OCI-LY7 (cell line): ENCODE measurements around the gene ARHGAP35.
"Not testable (repeated sequence)": the region's sequence is repeated elsewhere in the genome, so short reads cannot be mapped to it uniquely, and the experiment has no call there.

Source experiments
- CTCF ChIP-seq: fragments of 200-600 bp; sonication (generic); conservative IDR thresholded peaks from 2 replicates; pipeline ENCODE4 v1.5.1; 2014; ENCODE audit warnings: mild to moderate bottlenecking, antibody characterized with exemption, low read length, moderate library complexity, mixed read lengths
- EZH2phosphoT487 ChIP-seq: fragments of 200-600 bp; sonication (generic); IDR thresholded peaks from 2 replicates; pipeline ENCODE4 v1.6.1; 2018; ENCODE audit warnings: low read depth, borderline replicate concordance, mild to moderate bottlenecking, mixed run types, antibody characterized with exemption, low read length, moderate library complexity, mixed read lengths

DNA sequence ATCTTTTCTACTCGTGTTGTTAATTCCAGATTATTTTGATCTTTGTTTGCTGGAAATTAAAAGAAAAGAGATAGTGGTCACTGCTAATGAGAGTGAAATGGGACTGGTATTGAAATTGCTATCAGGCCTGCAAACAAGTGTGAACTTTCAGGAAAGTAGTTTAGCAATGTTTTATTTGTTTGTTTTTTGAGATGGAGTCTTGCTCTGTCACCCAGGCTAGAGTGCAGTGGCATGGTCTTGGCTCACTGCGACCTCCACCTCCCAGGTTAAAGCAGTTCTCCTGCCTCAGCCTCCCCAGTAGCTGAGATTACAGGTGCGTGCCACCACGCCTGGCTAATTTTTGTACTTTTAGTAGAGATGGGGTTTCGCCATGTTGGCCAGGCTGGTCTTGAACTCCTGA lies 10.4 kb downstream of the ARHGAP35 start:
- not testable (repeated sequence) for TF ChIP-seq CTCF, EZH2phosphoT487
